SJCRH30 (cell line): ENCODE measurements around the gene CANT1. TPM values are rescaled to one million over a fixed set of nuclear protein-coding genes. Genes with fewer than 3 reads are reported as not detected.
A peak's percentile ranks its signal among the peaks of the same experiment; 100 is the strongest.

Experiments used
- DNase-seq, 2 experiments: peaks; one replicate each; pipeline ENCODE4 v3.0.0-alpha.2; 2015 to 2020
- H3K27ac ChIP-seq: fragments of 250-450 bp; sonication (Bioruptor Pico); 2 replicates; pipeline ENCODE4 v1.5.1; 2020; ENCODE audit warnings: mild to moderate bottlenecking, moderate library complexity
- H3K27me3 ChIP-seq: fragments of 250-450 bp; sonication (Bioruptor Pico); 2 replicates; pipeline ENCODE4 v1.5.1; 2020; ENCODE audit warnings: mild to moderate bottlenecking, moderate library complexity
- H3K36me3 ChIP-seq: fragments of 250-450 bp; sonication (Bioruptor Pico); 2 replicates; pipeline ENCODE4 v1.5.1; 2020; ENCODE audit warnings: mild to moderate bottlenecking, moderate library complexity
- H3K4me1 ChIP-seq: fragments of 250-450 bp; sonication (Bioruptor Pico); 2 replicates; pipeline ENCODE4 v1.5.1; 2020; ENCODE audit warnings: mild to moderate bottlenecking, moderate library complexity
- H3K4me3 ChIP-seq: fragments of 250-450 bp; sonication (Bioruptor Pico); 2 replicates; pipeline ENCODE4 v1.5.1; 2020; ENCODE audit warnings: mild to moderate bottlenecking, moderate library complexity
- H3K9me3 ChIP-seq: fragments of 250-450 bp; sonication (Bioruptor Pico); replicated peaks from 2 replicates; pipeline ENCODE4 v1.5.1; 2020; ENCODE audit warnings: mild to moderate bottlenecking, moderate library complexity
- total RNA-seq: library from RNA; depleted of rRNA; stranded (reverse); fragments of >200 nt; shearing (Covaris generic); gene quantifications from 2 replicates; pipeline ENCODE4 v1.2.3, GENCODE V29; 2014

The CANT1 gene
- total RNA-seq, 1 experiment from 2014 or later: 98.6 TPM

GRCh38 chr17:78993241-78993956 is 16.2 kb downstream of the CANT1 start:
- no peak overlapping the region for H3K27ac ChIP-seq
- no peaks in the 10 kb centered on the region for H3K4me1 ChIP-seq
- no peak overlapping the region for H3K4me3 ChIP-seq
- DNase-seq: peak; percentile 65 to 81
- peaks cover 69% of the 10 kb centered on the region for H3K36me3 ChIP-seq
- no peaks in the 10 kb centered on the region for H3K9me3 ChIP-seq
- no peaks in the 10 kb centered on the region for H3K27me3 ChIP-seq

GRCh38 chr17:78992542-78993212 is 16.9 kb downstream of the CANT1 start:
- DNase-seq: no peak
- Histone ChIP-seq H3K27me3 (no peaks in the 10 kb centered on the region), H3K27ac (no peak overlapping the region), H3K9me3 (no peaks in the 10 kb centered on the region), H3K4me1 (no peaks in the 10 kb centered on the region), H3K4me3 (no peak overlapping the region), H3K36me3 (peaks cover 62% of the 10 kb centered on the region)

- H3K36me3 ChIP-seq: peaks cover 58% of the 10 kb centered on the region
These were observed 17.5 kb downstream of the CANT1 start for GRCh38 chr17:78991906-78992532.

GRCh38 chr17:78991017-78991738 is 18.4 kb downstream of the CANT1 start:
- Histone ChIP-seq H3K27ac (no peak overlapping the region), H3K27me3 (no peaks in the 10 kb centered on the region), H3K9me3 (no peaks in the 10 kb centered on the region), H3K4me1 (peaks cover 8% of the 10 kb centered on the region), H3K4me3 (no peak overlapping the region), H3K36me3 (peaks cover 50% of the 10 kb centered on the region)
- no peak for DNase-seq

More at GRCh38 chr17:78991906-78992532, 17.5 kb downstream of the CANT1 start:
- Histone ChIP-seq H3K4me3 (no peak overlapping the region), H3K27me3 (no peaks in the 10 kb centered on the region), H3K27ac (no peak overlapping the region), H3K4me1 (peaks cover 4% of the 10 kb centered on the region; the same call in 1 of the 2 replicates), H3K9me3 (no peaks in the 10 kb centered on the region)
- no peak for DNase-seq

- Histone ChIP-seq H3K36me3 (peaks cover 49% of the 10 kb centered on the region), H3K9me3 (no peaks in the 10 kb centered on the region), H3K27ac (no peak overlapping the region), H3K27me3 (no peaks in the 10 kb centered on the region), H3K4me3 (no peak overlapping the region), H3K4me1 (peaks cover 14% of the 10 kb centered on the region)
- DNase-seq: no peak
These were observed 19.1 kb downstream of the CANT1 start for GRCh38 chr17:78990349-78991016.

- Histone ChIP-seq H3K4me3 (no peak overlapping the region), H3K27me3 (no peaks in the 10 kb centered on the region), H3K4me1 (peaks cover 18% of the 10 kb centered on the region), H3K27ac (no peak overlapping the region), H3K36me3 (peaks cover 29% of the 10 kb centered on the region), H3K9me3 (no peaks in the 10 kb centered on the region)
- no peak for DNase-seq
These were observed 21.4 kb downstream of the CANT1 start for GRCh38 chr17:78988152-78988551.

- H3K9me3 ChIP-seq: no peaks in the 10 kb centered on the region
- peaks cover 20% of the 10 kb centered on the region for H3K36me3 ChIP-seq
- H3K4me1 ChIP-seq: peaks cover 20% of the 10 kb centered on the region
- DNase-seq: peak; percentile 58 to 76
- peak overlapping the region; percentile 88 for H3K27ac ChIP-seq
- peak overlapping the region; percentile 48 for H3K4me3 ChIP-seq
- no peaks in the 10 kb centered on the region for H3K27me3 ChIP-seq
These were observed 22.8 kb downstream of the CANT1 start for GRCh38 chr17:78986649-78987328.

- Histone ChIP-seq H3K36me3 (peaks cover 13% of the 10 kb centered on the region), H3K4me1 (peaks cover 26% of the 10 kb centered on the region), H3K9me3 (no peaks in the 10 kb centered on the region), H3K27ac (peak overlapping the region; percentile 88), H3K4me3 (peak overlapping the region; percentile 48), H3K27me3 (no peaks in the 10 kb centered on the region)
- DNase-seq: peak; percentile 63 to 79
These were observed 23.4 kb downstream of the CANT1 start for GRCh38 chr17:78986048-78986648.

GRCh38 chr17:78985395-78985794 is 24.2 kb downstream of the CANT1 start:
- Histone ChIP-seq H3K36me3 (peaks cover 6% of the 10 kb centered on the region), H3K27ac (peak overlapping the region; percentile 88), H3K4me1 (peaks cover 34% of the 10 kb centered on the region), H3K9me3 (no peaks in the 10 kb centered on the region), H3K4me3 (no peak overlapping the region), H3K27me3 (no peaks in the 10 kb centered on the region)
- DNase-seq: no peak

- Histone ChIP-seq H3K27me3 (no peaks in the 10 kb centered on the region), H3K9me3 (no peaks in the 10 kb centered on the region), H3K4me1 (peaks cover 38% of the 10 kb centered on the region), H3K27ac (peak overlapping the region; percentile 46), H3K4me3 (0 out of 2 replicates have a peak overlapping the region, but pooled peaks have one; percentile 1), H3K36me3 (no peaks in the 10 kb centered on the region)
- DNase-seq: peak; percentile 71 to 86
These were observed 28.3 kb downstream of the CANT1 start for GRCh38 chr17:78981010-78981888.

GRCh38 chr17:78980624-78980972 is 29.0 kb downstream of the CANT1 start:
- no peak for DNase-seq
- peak overlapping the region; percentile 46 for H3K27ac ChIP-seq

GRCh38 chr17:78979780-78980623 is 29.6 kb downstream of the CANT1 start, which contains the start of gene LGALS3BP:
LGALS3BP (minus strand) TSS chr17:78979923; CDS start chr17:78977191, 2,732 bp downstream.
- Histone ChIP-seq H3K4me1 (peaks cover 32% of the 10 kb centered on the region), H3K27me3 (no peaks in the 10 kb centered on the region), H3K4me3 (peak within 1 kb of the TSS; percentile 54), H3K9me3 (no peaks in the 10 kb centered on the region), H3K36me3 (no peaks in the 10 kb centered on the region), H3K27ac (peak within 1 kb of the TSS; percentile 46)
- peak; percentile 97 for DNase-seq

More at GRCh38 chr17:78980624-78980972, 29.0 kb downstream of the CANT1 start:
- no peaks in the 10 kb centered on the region for H3K36me3 ChIP-seq
- H3K9me3 ChIP-seq: no peaks in the 10 kb centered on the region
- peaks cover 31% of the 10 kb centered on the region for H3K4me1 ChIP-seq
- no peaks in the 10 kb centered on the region for H3K27me3 ChIP-seq
- no peak overlapping the region for H3K4me3 ChIP-seq
